Neural progenitor cell (in vitro differentiated cells): ENCODE data around the gene PNPLA3.

Experiments used
- EZH2 ChIP-seq: fragments of 200-600 bp; sonication (generic); IDR thresholded peaks from 2 replicates; pipeline ENCODE4 v1.6.1; 2017; ENCODE audit warnings: antibody characterized with exemption, mild to moderate bottlenecking, moderate library complexity
- EZH2phosphoT487 ChIP-seq: fragments of 200-600 bp; sonication (generic); IDR thresholded peaks from 2 replicates; pipeline ENCODE4 v1.6.1; 2017; ENCODE audit warnings: antibody characterized with exemption
- TF ChIP-seq, protein P1 (sequence below): fragments of 200-600 bp; sonication (generic); IDR thresholded peaks from 2 replicates; pipeline ENCODE4 v1.5.1; 2017; ENCODE audit warnings: antibody characterized with exemption, mild to moderate bottlenecking

DNA sequence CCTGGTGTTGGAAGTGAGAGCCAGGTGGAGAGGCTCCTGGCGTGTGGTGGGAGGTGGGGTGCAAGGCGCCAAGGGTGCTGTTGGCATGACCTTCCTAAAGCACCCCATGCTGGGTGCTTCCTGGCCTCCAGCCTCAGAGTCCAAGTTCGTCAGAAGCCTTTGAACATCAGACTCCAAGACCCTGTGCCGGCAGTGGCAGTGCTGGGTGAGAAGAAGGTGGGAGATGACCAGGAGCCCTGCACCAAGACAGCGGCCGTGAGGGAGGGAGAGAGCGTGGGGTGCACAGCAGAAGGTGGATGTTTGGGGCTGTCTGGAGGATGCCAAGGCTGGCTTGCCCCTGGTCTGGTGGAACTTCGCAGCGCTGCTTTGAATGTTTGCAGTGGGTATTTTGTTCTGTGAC, 70.8 kb downstream of the PNPLA3 start:
- TF ChIP-seq, protein P1, sequence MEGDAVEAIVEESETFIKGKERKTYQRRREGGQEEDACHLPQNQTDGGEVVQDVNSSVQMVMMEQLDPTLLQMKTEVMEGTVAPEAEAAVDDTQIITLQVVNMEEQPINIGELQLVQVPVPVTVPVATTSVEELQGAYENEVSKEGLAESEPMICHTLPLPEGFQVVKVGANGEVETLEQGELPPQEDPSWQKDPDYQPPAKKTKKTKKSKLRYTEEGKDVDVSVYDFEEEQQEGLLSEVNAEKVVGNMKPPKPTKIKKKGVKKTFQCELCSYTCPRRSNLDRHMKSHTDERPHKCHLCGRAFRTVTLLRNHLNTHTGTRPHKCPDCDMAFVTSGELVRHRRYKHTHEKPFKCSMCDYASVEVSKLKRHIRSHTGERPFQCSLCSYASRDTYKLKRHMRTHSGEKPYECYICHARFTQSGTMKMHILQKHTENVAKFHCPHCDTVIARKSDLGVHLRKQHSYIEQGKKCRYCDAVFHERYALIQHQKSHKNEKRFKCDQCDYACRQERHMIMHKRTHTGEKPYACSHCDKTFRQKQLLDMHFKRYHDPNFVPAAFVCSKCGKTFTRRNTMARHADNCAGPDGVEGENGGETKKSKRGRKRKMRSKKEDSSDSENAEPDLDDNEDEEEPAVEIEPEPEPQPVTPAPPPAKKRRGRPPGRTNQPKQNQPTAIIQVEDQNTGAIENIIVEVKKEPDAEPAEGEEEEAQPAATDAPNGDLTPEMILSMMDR: no peak
- no peak for TF ChIP-seq EZH2
- no peak for TF ChIP-seq EZH2phosphoT487
